Loucy (cell line): ENCODE data around the gene MAPK1.

ENCODE experiments used
- H2AFZ ChIP-seq: fragments of 200-600 bp; sonication (generic); 2 replicates; pipeline ENCODE4 v1.6.0; 2016; ENCODE audit warnings: antibody characterized with exemption, mild to moderate bottlenecking, low read length, moderate library complexity
- H3F3A ChIP-seq: fragments of 200-600 bp; 2 replicates; pipeline ENCODE4 v1.6.0; 2016; ENCODE audit warnings: antibody characterized with exemption, low read depth, mild to moderate bottlenecking
- H3K27me3 ChIP-seq: fragments of 200-600 bp; sonication (generic); 2 replicates; pipeline ENCODE4 v1.6.1; 2014; ENCODE audit warnings: low read length, mild to moderate bottlenecking; ENCODE audit not compliant: insufficient read depth, poor library complexity, severe bottlenecking
- H3K36me3 ChIP-seq: fragments of 200-600 bp; sonication (generic); 2 replicates; pipeline ENCODE4 v1.6.1; 2016; ENCODE audit warnings: low read length; ENCODE audit not compliant: insufficient read depth
- H3K4me1 ChIP-seq: fragments of 200-600 bp; sonication (generic); 2 replicates; pipeline ENCODE4 v1.5.1; 2014; ENCODE audit warnings: low read length, mild to moderate bottlenecking; ENCODE audit not compliant: insufficient read depth, poor library complexity, severe bottlenecking
- H3K4me2 ChIP-seq: fragments of 200-600 bp; sonication (generic); 2 replicates; pipeline ENCODE4 v1.6.0; 2014; ENCODE audit warnings: antibody characterized with exemption, low read length, low read depth, mild to moderate bottlenecking; ENCODE audit not compliant: poor library complexity, severe bottlenecking
- H3K4me3 ChIP-seq: fragments of 200-600 bp; sonication (generic); 2 replicates; pipeline ENCODE4 v1.5.1; 2014; ENCODE audit warnings: low read length, mild to moderate bottlenecking, mixed read lengths; ENCODE audit not compliant: poor library complexity, severe bottlenecking
- H3K79me2 ChIP-seq: fragments of 200-600 bp; sonication (generic); 2 replicates; pipeline ENCODE4 v1.6.1; 2014; ENCODE audit warnings: low read length; ENCODE audit not compliant: insufficient read depth
- H3K9ac ChIP-seq: fragments of 200-600 bp; sonication (generic); 2 replicates; pipeline ENCODE4 v1.6.0; 2014; ENCODE audit warnings: mild to moderate bottlenecking, low read depth, low read length, moderate library complexity; ENCODE audit not compliant: poor library complexity, severe bottlenecking
- H3K9me2 ChIP-seq: fragments of 200-600 bp; sonication (generic); replicated peaks from 2 replicates; pipeline ENCODE4 v1.6.1; 2016; ENCODE audit warnings: low read depth, low read length, mixed read lengths
- H3K9me3 ChIP-seq: fragments of 200-600 bp; sonication (generic); 2 replicates; pipeline ENCODE4 v1.6.1; 2014; ENCODE audit warnings: mild to moderate bottlenecking, antibody characterized with exemption, low read length, low read depth; ENCODE audit not compliant: insufficient read depth
- H4K20me1 ChIP-seq: fragments of 200-600 bp; sonication (generic); 2 replicates; pipeline ENCODE4 v1.6.0; 2014; ENCODE audit warnings: antibody characterized with exemption, low read length, mild to moderate bottlenecking; ENCODE audit not compliant: insufficient read depth, poor library complexity, severe bottlenecking
- EZH2phosphoT487 ChIP-seq: fragments of 200-600 bp; IDR thresholded peaks from 2 replicates; pipeline ENCODE4 v1.6.1; 2018; ENCODE audit warnings: antibody characterized with exemption, mild to moderate bottlenecking, moderate library complexity, borderline replicate concordance
- TF ChIP-seq, protein P1 (sequence below): fragments of 200-600 bp; sonication (generic); conservative IDR thresholded peaks from 2 replicates; pipeline ENCODE4 v1.5.1; 2014; ENCODE audit warnings: mild to moderate bottlenecking, antibody characterized with exemption, low read length

Gene MAPK1

DNA sequence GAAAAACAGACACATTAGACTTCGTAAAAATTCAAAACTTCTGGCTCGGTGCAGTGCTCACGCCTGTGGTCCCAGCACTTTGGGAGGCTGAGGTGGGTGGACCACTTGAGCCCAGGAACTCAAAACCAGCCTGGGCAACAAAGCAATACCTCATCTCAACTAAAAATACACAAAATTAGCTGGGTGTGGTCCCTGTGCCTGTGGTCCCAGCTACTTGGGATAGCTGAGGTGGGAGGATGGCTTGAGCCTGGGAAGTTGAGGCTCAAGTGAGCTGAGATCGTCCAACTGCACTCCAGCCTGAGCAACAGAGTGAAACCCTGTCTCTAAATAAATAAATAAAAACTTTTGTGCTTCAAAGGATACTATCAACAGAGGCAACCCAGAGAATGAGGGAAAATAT is 155.6 kb downstream of the MAPK1 start:
- H3K9me3 ChIP-seq, result no peaks in the 10 kb centered on the region
- peaks cover 31% of the 10 kb centered on the region; the same call in 1 of the 2 replicates for H3K36me3 ChIP-seq
- H4K20me1 ChIP-seq, result no peaks in the 10 kb centered on the region
- TF ChIP-seq EZH2phosphoT487, result no peak
- TF ChIP-seq, protein P1, sequence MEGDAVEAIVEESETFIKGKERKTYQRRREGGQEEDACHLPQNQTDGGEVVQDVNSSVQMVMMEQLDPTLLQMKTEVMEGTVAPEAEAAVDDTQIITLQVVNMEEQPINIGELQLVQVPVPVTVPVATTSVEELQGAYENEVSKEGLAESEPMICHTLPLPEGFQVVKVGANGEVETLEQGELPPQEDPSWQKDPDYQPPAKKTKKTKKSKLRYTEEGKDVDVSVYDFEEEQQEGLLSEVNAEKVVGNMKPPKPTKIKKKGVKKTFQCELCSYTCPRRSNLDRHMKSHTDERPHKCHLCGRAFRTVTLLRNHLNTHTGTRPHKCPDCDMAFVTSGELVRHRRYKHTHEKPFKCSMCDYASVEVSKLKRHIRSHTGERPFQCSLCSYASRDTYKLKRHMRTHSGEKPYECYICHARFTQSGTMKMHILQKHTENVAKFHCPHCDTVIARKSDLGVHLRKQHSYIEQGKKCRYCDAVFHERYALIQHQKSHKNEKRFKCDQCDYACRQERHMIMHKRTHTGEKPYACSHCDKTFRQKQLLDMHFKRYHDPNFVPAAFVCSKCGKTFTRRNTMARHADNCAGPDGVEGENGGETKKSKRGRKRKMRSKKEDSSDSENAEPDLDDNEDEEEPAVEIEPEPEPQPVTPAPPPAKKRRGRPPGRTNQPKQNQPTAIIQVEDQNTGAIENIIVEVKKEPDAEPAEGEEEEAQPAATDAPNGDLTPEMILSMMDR, result no peak
- no peaks in the 10 kb centered on the region for H3K27me3 ChIP-seq
- H3F3A ChIP-seq, result no peaks in the 10 kb centered on the region
- no peaks in the 10 kb centered on the region for H3K4me1 ChIP-seq
- no peak overlapping the region for H3K4me2 ChIP-seq
- no peak overlapping the region for H3K4me3 ChIP-seq
- H3K79me2 ChIP-seq, result no peaks in the 10 kb centered on the region
- no peaks in the 10 kb centered on the region for H3K9me2 ChIP-seq
- no peak overlapping the region for H2AFZ ChIP-seq
- no peak overlapping the region for H3K9ac ChIP-seq

DNA sequence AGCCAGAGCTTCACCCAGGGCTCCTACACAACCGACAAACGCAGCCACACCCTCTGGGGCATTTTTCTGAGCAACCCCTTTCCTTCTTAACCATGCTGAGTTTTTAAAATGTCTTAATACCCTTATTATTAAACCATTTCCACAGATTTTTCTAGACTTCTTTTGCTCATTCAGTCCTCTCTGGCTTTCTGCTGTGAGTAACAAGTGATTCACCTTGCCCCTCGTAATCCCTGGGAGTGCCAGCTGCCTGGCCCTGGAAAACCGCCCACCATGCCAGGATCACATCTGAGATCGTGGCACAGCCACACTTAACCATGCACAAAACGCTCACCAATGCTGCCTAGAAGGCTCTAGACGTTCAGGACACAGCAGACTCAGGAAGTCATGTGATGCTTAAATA is 157.3 kb downstream of the MAPK1 start:
- Histone ChIP-seq H3F3A (no peaks in the 10 kb centered on the region), H3K4me3 (no peak overlapping the region), H3K9ac (no peak overlapping the region), H3K9me2 (no peaks in the 10 kb centered on the region), H3K9me3 (no peaks in the 10 kb centered on the region), H4K20me1 (no peaks in the 10 kb centered on the region), H3K36me3 (peaks cover 31% of the 10 kb centered on the region; the same call in 1 of the 2 replicates), H3K79me2 (no peaks in the 10 kb centered on the region), H3K4me1 (no peaks in the 10 kb centered on the region), H2AFZ (no peak overlapping the region), H3K27me3 (no peaks in the 10 kb centered on the region), H3K4me2 (no peak overlapping the region)
- TF ChIP-seq, protein P1, result no peak
- TF ChIP-seq EZH2phosphoT487, result no peak

DNA sequence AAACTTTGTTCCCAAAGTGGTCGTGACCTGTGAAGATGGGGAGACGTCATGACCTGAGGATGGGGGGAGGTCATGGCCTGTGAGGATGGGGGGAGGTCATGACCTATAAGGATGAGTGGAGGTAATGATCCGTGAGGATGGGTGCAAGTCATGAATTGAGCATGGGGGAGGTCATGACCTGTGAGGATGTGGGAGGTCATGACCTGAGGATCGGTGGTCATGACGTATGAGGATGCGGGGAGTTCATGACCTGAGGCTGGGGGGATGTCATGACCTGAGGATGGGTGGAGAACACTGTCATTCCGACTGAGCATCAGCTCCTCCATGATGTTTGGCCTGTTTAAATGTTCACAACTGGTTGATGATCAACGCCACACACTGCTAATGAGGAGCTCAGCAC is 157.8 kb downstream of the MAPK1 start:
- no peaks in the 10 kb centered on the region for H3K79me2 ChIP-seq
- H3K27me3 ChIP-seq, result no peaks in the 10 kb centered on the region
- H3K4me3 ChIP-seq, result no peak overlapping the region

More for the DNA sequence above, 157.8 kb downstream of the MAPK1 start:
- Histone ChIP-seq H3K4me2 (no peak overlapping the region), H4K20me1 (no peaks in the 10 kb centered on the region), H3K9ac (no peak overlapping the region), H2AFZ (no peak overlapping the region), H3K9me2 (no peaks in the 10 kb centered on the region), H3K4me1 (no peaks in the 10 kb centered on the region), H3K36me3 (peaks cover 31% of the 10 kb centered on the region; the same call in 1 of the 2 replicates), H3K9me3 (no peaks in the 10 kb centered on the region), H3F3A (no peaks in the 10 kb centered on the region)
- no peak for TF ChIP-seq EZH2phosphoT487
- TF ChIP-seq, protein P1, result no peak
